ENCODE measurements around the gene NKX3-2.
"Not testable (repeated sequence)": the region's sequence is repeated elsewhere in the genome, so short reads cannot be mapped to it uniquely, and the experiment has no call there.

Gene NKX3-2

DNA sequence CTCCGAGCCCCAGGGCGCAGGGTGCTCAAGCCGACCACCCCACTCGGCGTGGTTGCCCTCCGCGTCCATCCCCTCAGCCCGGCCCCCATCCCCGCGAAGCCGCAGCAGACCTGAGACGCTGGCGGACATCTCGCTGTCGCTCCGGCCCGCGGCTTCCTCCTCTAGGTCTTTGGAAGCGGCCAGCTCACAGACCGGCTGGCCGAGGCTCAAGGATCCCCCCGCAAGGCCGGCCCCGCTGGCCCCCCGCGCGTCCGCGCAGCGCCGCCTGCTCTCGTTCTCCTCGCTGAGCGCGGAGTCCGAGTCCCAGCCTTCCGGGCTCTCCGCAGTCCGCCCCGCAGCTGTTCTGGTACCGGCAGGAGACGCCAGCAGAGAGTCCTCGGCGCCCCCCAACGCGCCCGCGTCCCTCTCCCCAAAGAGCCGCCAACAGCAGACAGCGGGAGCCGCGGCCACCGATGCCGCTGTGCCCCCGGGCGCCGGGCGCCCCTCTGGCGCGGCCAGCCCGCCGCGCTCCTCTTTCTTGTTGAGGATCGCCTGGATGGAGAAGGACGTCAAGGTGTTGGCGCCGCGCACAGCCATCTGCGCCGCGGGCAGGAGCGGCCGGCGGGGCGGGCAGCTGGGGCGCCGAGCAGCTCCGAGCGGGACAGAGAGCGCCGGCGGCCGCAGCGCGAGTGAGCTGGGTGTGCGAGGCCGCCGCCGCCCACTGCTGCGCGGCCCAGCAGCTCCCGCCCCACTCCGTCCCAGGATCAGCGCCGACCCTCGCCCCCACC, at the start of gene NKX3-2:
NKX3-2 (minus strand) TSS at position 670 of the 767 bp plus-strand sequence; CDS start at position 576, 94 bp downstream.
- no peak for DNase-seq

GRCh38 chr4:13592220-13592619, 47.9 kb upstream of the NKX3-2 start:
- no peak for DNase-seq

GRCh38 chr4:13590766-13591165, 46.5 kb upstream of the NKX3-2 start:
- no peak for DNase-seq

- DNase-seq: no peak
Observed at GRCh38 chr4:13588954-13589353, 44.6 kb upstream of the NKX3-2 start.

DNA sequence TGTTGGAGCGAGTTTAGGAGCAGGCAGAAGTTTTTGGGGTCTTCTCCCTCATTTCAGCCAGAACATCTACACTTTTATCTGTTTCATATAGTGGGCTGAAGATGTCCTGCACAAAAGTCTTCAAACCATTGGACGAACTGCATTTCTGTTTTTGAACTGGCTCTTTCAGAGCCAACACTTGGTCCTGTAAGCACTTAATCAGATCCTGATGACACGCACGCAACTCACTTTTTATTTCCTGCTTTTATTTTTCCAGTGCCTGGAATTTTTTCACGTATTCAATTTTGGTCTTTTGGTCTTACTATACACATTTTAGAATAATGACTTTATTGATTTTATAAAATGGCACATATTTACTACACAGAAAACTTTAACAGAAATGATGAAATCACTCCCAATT, 40.2 kb upstream of the NKX3-2 start:
- DNase-seq: no peak

- DNase-seq: no peak
Observed at GRCh38 chr4:13580036-13580435, 35.7 kb upstream of the NKX3-2 start.

- no peak for DNase-seq
Observed at GRCh38 chr4:13577660-13578059, 33.4 kb upstream of the NKX3-2 start.

DNA sequence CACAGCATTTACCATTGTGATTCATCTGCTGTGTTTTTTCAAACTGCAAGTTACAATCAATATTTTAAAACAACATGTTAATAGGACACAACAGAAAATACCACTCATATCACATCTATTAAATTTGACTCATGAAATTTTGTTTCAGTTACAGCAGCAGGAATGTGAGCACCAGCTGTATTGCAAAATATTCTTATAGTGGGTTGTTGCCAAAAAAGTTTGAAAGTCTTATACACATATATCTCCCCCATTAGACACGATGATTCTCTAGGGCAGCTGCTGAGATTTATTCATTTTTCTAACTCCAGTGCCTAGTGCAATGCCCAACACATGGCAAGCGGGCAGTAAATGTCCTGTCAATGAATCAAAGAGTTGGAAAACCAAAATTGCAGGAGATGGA, 26.6 kb upstream of the NKX3-2 start:
- DNase-seq: no peak

DNA sequence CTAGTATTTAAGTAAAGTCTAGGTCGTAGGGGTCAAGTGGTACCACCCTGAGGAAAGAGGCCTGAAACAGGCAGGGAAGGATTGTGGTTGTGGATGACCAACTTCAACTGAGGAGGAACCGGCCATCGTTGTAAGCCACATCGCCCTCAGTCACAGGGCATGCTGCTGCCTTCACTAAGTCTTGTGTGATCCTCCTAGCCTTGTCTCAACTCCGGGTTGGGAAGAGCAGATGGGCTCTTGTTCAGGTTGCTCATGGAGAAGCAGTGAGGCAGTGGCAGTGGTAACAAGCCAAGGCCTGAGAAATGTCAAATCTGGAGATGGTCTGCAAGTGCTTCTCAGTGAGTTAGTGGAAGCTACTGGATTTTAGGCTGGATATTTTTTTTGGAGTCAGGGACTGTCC, 22.8 kb upstream of the NKX3-2 start:
- DNase-seq: no peak

GRCh38 chr4:13562876-13563275, 18.6 kb upstream of the NKX3-2 start:
- no peak for DNase-seq

DNA sequence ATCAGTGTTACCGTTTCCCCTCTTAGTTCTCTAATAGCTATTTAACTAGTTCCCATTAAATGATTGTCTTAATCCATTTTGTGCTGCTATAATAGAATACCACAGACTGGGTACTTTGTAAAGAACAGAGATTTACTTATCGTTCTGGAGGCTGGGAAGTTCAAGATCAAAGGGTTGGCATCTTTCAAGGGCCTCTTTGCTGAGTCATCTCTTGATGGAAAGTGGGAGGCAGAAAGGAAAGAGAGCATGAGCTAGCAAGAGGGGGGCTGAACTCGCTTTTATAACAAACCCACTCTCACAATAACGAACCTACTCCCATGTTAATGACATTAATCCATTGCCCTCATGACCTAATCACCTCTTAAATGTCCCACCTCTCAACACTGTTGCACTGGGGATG, 17.4 kb upstream of the NKX3-2 start:
- no peak for DNase-seq

DNA sequence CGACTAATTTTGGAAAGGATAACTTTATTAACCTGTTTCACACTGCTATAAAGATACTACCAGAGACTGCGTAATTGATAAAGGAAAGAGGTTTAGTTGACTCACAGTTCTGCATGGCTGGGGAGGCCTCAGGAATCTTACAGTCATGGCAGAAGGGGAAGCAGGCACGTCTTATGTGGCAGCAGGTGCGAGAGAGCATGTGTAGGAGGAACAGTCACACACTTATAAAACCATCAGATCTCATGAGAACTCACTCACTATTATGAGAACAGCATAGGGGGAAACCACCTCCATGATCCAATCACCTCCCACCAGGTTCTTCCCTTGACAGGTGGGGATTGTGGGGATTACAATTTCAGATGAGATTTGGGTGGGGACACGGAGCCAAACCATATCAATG, 15.8 kb upstream of the NKX3-2 start:
- DNase-seq: not testable (repeated sequence)

GRCh38 chr4:13559413-13559812, 15.1 kb upstream of the NKX3-2 start:
- DNase-seq: no peak

GRCh38 chr4:13558881-13559280, 14.6 kb upstream of the NKX3-2 start:
- DNase-seq: no peak

GRCh38 chr4:13555325-13555724, 11.0 kb upstream of the NKX3-2 start:
- DNase-seq: no peak

GRCh38 chr4:13553081-13553480, 8.8 kb upstream of the NKX3-2 start:
- no peak for DNase-seq

GRCh38 chr4:13548984-13549546, 4.8 kb upstream of the NKX3-2 start:
- DNase-seq: peak; percentile 58

- no peak for DNase-seq
Observed at GRCh38 chr4:13548059-13548983, 4.0 kb upstream of the NKX3-2 start.

GRCh38 chr4:13547485-13548041, 3.3 kb upstream of the NKX3-2 start:
- no peak for DNase-seq

GRCh38 chr4:13546941-13547484, 2.7 kb upstream of the NKX3-2 start:
- DNase-seq: no peak

DNA sequence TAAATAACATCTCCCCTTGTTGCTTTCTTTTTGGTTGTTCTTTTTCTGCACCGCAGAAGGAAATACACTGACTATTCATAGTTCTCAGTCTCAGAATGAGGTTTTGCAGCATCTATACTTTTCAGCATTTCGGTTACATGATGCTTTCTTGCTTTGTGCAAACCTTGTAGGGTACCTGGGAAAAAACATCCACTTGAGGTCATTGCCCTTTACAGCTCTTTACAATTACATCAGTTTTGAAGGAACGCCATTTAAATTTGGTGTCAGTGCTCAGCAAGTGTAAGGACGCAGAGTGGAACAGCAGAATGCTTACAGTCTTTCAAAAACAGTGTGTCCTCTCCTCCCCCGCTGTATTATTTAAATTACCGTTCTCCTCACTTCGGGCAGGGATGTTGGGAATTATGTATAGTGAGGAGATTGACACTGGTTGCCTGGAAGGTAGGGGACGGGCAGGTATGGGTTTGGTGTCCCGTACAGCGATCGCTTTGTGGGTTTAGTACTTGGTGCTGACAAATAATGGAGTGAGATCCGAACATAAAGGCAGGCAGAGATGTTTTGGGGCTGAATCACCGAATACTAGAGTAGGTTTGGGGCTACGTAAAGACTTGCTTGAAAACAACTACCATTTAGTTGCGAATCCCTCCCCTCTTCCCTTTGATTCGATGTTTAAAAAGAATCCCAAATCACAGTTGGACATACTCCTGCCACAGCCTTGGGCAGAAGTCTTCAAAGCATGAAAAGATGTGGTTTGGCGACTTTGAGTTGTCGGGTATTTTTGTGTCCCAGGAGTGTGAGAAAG, 2.0 kb upstream of the NKX3-2 start:
- DNase-seq: no peak

- DNase-seq: no peak
Observed at GRCh38 chr4:13545394-13545808, 1.1 kb upstream of the NKX3-2 start.
